DMS79 (cell line): Measurements from ENCODE around the gene RBM34.
"Not testable (repeated sequence)": the region's sequence is repeated elsewhere in the genome, so short reads cannot be mapped to it uniquely, and the experiment has no call there.

Source experiments
- DNase-seq: peaks from one replicate; lab custom pipeline; 2025; lab: John Stamatoyannopoulos, UW

RBM34 gene

GRCh38 chr1:235160957-235161684, at the start of gene RBM34:
TSS of gene RBM34 (minus strand) at chr1:235161250. CDS start at chr1:235161226, 24 bp downstream.
- peak; percentile 86 for DNase-seq

- peak; percentile 31 for DNase-seq
These were observed 46.1 kb upstream of the RBM34 start for GRCh38 chr1:235207209-235207565.

GRCh38 chr1:235206533-235207208, 45.6 kb upstream of the RBM34 start:
- no peak for DNase-seq

- DNase-seq: no peak
These were observed 44.6 kb upstream of the RBM34 start for GRCh38 chr1:235205687-235206086.

- DNase-seq: no peak
These were observed 42.4 kb upstream of the RBM34 start for GRCh38 chr1:235203428-235203827.

- DNase-seq: not testable (repeated sequence)
These were observed 41.4 kb upstream of the RBM34 start for GRCh38 chr1:235202447-235202846.

GRCh38 chr1:235199441-235199840, 38.4 kb upstream of the RBM34 start:
- DNase-seq: no peak

GRCh38 chr1:235190431-235190830, 29.4 kb upstream of the RBM34 start:
- no peak for DNase-seq

- no peak for DNase-seq
These were observed 26.3 kb upstream of the RBM34 start for GRCh38 chr1:235187316-235187715.

- no peak for DNase-seq
These were observed 20.7 kb upstream of the RBM34 start for GRCh38 chr1:235181561-235182245.

GRCh38 chr1:235180916-235181460, 19.9 kb upstream of the RBM34 start:
- DNase-seq: no peak

GRCh38 chr1:235176486-235176885, 15.4 kb upstream of the RBM34 start:
- no peak for DNase-seq

GRCh38 chr1:235169986-235170385, 8.9 kb upstream of the RBM34 start:
- DNase-seq: no peak

- DNase-seq: no peak
These were observed 7.3 kb upstream of the RBM34 start for GRCh38 chr1:235168375-235168774.

- DNase-seq: no peak
These were observed 756 bp upstream of the RBM34 start for GRCh38 chr1:235161685-235162327.

GRCh38 chr1:235160383-235160956, 580 bp downstream of the RBM34 start:
- peak; percentile 44 for DNase-seq

- DNase-seq: not testable (repeated sequence)
These were observed 1.1 kb downstream of the RBM34 start for GRCh38 chr1:235159930-235160329.

- not testable (repeated sequence) for DNase-seq
These were observed 1.8 kb downstream of the RBM34 start for GRCh38 chr1:235159284-235159683.

GRCh38 chr1:235158680-235159079, 2.4 kb downstream of the RBM34 start:
- DNase-seq: no peak

GRCh38 chr1:235157150-235157549, 3.9 kb downstream of the RBM34 start:
- no peak for DNase-seq

- no peak for DNase-seq
These were observed 4.3 kb downstream of the RBM34 start for GRCh38 chr1:235156740-235157139.

GRCh38 chr1:235156265-235156664, 4.8 kb downstream of the RBM34 start:
- no peak for DNase-seq
